Colonic mucosa (tissue), 4 donors: Measurements from ENCODE around the gene IL6ST. TPM values are rescaled to one million over a fixed set of nuclear protein-coding genes. Genes with fewer than 3 reads are reported as not detected.
A peak's percentile ranks its signal among the peaks of the same experiment; 100 is the strongest.

ENCODE experiments used
- DNase-seq: peaks from one replicate; pipeline ENCODE4 v3.0.0-alpha.2; 2020
- H3K27ac ChIP-seq: fragments of 200-600 bp; one replicate; pipeline ENCODE4 v1.8.0; 2021
- H3K27me3 ChIP-seq: fragments of 200-600 bp; one replicate; pipeline ENCODE4 v1.8.0; 2021
- H3K36me3 ChIP-seq: fragments of 200-600 bp; one replicate; pipeline ENCODE4 v1.8.0; 2021
- H3K4me1 ChIP-seq: fragments of 200-600 bp; one replicate; pipeline ENCODE4 v1.8.0; 2021; ENCODE audit warnings: mild to moderate bottlenecking
- H3K4me3 ChIP-seq: fragments of 200-600 bp; one replicate; pipeline ENCODE4 v1.8.0; 2021
- H3K9ac ChIP-seq, 2 donors: one replicate each; pipeline ENCODE4 v1.7.0; 2013; ENCODE audit warnings: control low read depth in 2 of 2, low read depth in 2 of 2, low read length in 2 of 2
- H3K9me3 ChIP-seq: fragments of 200-600 bp; one replicate; pipeline ENCODE4 v1.8.0; 2021
- intact Hi-C: fragments of 100-400 bp; cut with DNase I; formaldehyde crosslinking; loops from one replicate; pipeline ENCODE4 v1.14.1; 2022
- total RNA-seq, 2 donors: library from RNA; stranded (reverse); fragmentation: NEBNext Ultra II Directional in 1 of 2; extraction: Animal tissue kit (Norgen Biotek cat#: 25700) in 1 of 2; gene quantifications; one replicate each; pipeline ENCODE4 v1.2.1, GENCODE V29; 2021
- TF ChIP-seq, protein P1 (sequence below): fragments of 200-600 bp; IDR thresholded peaks from one replicate; pipeline ENCODE4 v1.8.0; 2022; ENCODE audit warnings: antibody characterized with exemption, mild to moderate bottlenecking
- donor health status: healthy.
- donor health status: DM: no; HTN: no; CAD: no.
- donor health status: DM: no; HTN: no; CAD: no.

IL6ST gene
- total RNA-seq, 2 donors from 2014 or later = 69.9 to 118 TPM

DNA sequence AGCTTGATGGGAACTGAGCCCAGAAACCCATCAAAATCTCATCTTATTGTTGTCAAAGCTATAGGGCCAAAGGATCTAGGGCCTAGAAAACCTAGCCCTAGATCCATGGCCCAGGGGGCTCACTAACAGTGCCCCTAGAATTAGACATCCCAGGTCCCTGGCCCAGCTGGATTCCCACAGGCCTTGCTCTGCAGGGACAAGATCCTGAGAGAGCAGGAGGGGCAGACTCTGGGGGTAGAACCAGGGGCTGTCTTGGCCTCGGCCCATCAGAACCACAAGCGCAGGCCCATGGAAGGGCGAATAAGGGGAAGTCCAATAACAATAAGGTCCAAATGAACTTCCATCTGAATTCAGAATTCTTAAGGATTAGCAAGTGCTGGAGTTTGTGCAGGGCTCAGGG lies 69.6 kb downstream of the IL6ST start:
- intact Hi-C loops = no loop called here

DNA sequence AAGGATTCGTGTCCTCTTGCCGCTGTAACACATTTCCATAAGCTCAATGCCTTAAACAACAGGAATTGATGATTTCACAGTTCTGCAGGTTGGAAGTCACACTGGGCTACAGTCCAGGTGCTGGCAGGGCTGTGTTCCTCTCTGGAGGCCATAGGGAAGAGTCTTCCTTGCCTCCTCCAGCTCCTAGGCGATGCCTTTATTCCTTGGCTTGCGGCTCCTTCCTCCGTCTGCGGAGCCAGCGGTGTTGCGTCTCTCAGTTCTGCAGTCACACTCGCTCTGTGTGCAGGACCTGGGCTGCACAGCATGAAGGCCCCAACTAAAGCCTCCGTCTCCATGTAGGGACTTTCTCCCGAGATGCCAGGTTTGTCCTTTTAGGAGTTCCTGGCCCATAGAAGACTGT lies 70.0 kb downstream of the IL6ST start:
- intact Hi-C loops = no loop called here
- Histone ChIP-seq H3K9ac (no peak overlapping the region), H3K4me3 (no peak overlapping the region), H3K27me3 (no peaks in the 10 kb centered on the region), H3K9me3 (no peaks in the 10 kb centered on the region), H3K36me3 (no peaks in the 10 kb centered on the region), H3K4me1 (no peaks in the 10 kb centered on the region), H3K27ac (no peak overlapping the region)
- TF ChIP-seq, protein P1, sequence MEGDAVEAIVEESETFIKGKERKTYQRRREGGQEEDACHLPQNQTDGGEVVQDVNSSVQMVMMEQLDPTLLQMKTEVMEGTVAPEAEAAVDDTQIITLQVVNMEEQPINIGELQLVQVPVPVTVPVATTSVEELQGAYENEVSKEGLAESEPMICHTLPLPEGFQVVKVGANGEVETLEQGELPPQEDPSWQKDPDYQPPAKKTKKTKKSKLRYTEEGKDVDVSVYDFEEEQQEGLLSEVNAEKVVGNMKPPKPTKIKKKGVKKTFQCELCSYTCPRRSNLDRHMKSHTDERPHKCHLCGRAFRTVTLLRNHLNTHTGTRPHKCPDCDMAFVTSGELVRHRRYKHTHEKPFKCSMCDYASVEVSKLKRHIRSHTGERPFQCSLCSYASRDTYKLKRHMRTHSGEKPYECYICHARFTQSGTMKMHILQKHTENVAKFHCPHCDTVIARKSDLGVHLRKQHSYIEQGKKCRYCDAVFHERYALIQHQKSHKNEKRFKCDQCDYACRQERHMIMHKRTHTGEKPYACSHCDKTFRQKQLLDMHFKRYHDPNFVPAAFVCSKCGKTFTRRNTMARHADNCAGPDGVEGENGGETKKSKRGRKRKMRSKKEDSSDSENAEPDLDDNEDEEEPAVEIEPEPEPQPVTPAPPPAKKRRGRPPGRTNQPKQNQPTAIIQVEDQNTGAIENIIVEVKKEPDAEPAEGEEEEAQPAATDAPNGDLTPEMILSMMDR = no peak
- no peak for DNase-seq

More for the DNA sequence above, 69.6 kb downstream of the IL6ST start:
- no peaks in the 10 kb centered on the region for H3K36me3 ChIP-seq
- no peak for DNase-seq
- no peaks in the 10 kb centered on the region for H3K9me3 ChIP-seq
- H3K4me1 ChIP-seq = no peaks in the 10 kb centered on the region
- no peak overlapping the region for H3K9ac ChIP-seq
- H3K27ac ChIP-seq = no peak overlapping the region
- TF ChIP-seq, protein P1 = no peak
- no peaks in the 10 kb centered on the region for H3K27me3 ChIP-seq
- no peak overlapping the region for H3K4me3 ChIP-seq

DNA sequence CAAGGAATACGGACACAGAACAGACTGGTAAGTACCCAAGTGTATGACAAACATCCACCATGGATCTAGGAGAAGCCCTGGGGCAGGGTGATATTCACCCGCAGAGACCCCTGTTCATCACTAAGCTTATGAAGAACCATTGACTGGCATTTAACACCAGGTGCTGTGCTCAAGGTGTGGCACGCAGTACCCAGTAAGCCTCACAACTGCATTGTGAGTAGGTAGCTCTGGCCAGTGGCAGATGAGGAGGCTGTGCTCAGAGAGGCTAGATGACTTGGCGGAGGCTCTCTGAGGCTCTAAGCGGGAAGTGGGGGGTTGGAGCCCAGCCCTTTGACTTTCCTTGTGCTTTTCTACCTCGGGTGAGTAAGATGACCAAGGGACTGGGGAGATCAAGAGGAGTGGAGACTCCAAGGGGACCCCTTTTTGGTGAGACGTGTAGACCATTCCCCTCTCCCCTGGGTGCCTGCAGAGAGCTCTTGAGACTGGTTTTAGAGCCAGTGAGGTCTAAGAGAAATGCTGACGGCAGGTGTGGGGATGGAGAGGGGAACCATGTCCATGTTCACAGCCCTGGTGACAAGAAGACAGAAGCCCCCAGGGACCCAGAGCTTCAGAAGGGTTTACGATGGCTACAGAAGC lies 70.8 kb downstream of the IL6ST start:
- Histone ChIP-seq H3K4me1 (no peaks in the 10 kb centered on the region), H3K9me3 (no peaks in the 10 kb centered on the region), H3K9ac (no peak overlapping the region), H3K36me3 (no peaks in the 10 kb centered on the region), H3K27me3 (no peaks in the 10 kb centered on the region), H3K27ac (no peak overlapping the region), H3K4me3 (no peak overlapping the region)
- intact Hi-C loops = no loop called here
- no peak for DNase-seq
- TF ChIP-seq, protein P1 = no peak

DNA sequence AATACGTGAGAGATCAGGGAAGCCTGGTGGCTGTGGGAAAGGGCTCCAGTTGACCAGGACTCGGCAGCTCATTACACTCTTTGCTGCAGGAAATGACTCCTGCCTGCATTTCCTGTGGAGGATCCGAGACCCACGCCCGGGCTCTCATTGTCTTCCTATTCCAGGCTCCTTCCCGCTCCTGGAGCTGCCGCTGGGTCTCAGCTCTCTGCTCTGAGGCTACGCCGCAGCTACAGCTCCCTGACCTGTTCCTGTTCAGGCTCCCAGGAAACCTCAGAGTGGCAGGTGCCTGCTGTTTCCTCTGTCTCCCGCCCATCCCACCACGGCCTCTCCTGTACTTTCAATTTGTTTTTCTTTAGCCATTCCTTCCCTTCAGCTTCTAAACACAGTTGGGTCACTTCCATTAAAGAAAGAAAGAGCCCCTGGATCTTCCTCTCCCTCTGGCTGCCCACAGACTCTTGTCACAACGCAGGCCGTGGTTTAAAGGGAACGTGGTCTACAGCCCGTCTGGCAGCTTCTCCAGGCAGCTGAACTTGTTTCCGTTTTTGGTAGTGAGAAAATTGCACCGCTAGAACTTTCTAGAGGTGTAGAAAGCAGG lies 71.5 kb downstream of the IL6ST start:
- Histone ChIP-seq H3K9me3 (no peaks in the 10 kb centered on the region), H3K4me3 (peak overlapping the region; percentile 15), H3K36me3 (no peaks in the 10 kb centered on the region), H3K27me3 (no peaks in the 10 kb centered on the region), H3K4me1 (no peaks in the 10 kb centered on the region), H3K27ac (no peak overlapping the region), H3K9ac (no peak overlapping the region)
- DNase-seq = no peak
- intact Hi-C loops = no loop called here
- TF ChIP-seq, protein P1 = no peak

DNA sequence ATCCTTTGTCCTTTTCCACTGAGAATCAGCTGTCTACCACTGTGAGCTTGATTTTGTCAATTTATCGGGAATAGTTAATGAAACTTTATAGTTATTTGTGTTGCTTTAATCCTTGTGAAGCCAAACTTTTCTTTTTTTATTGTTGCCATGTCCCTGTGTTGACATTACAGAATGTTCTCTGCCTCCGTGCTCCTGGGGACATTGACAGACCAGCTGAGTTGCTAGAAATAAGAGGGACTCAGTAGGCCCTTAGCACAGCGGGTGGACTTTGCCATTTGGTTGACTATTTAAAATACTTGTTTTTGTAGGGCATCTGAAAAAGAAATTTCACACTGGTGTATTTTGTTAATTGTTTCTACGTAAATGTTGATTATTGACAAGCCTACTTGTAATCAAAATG lies 73.1 kb downstream of the IL6ST start:
- H3K4me3 ChIP-seq = no peak overlapping the region
- DNase-seq = no peak
- intact Hi-C loops = no loop called here
- H3K27me3 ChIP-seq = no peaks in the 10 kb centered on the region
- H3K9me3 ChIP-seq = no peaks in the 10 kb centered on the region
- TF ChIP-seq, protein P1 = no peak
- H3K27ac ChIP-seq = no peak overlapping the region
- no peaks in the 10 kb centered on the region for H3K4me1 ChIP-seq
- H3K9ac ChIP-seq = no peak overlapping the region
- H3K36me3 ChIP-seq = no peaks in the 10 kb centered on the region
